Measurements from ENCODE around the gene OR2A1. TPM values are rescaled to one million over a fixed set of nuclear protein-coding genes. Genes with fewer than 3 reads are reported as not detected.
"Not testable (repeated sequence)": the region's sequence is repeated elsewhere in the genome, so short reads cannot be mapped to it uniquely, and the experiment has no call there.

Gene OR2A1
- total RNA-seq, 2 donors from 2014 or later, result not detected

GRCh38 chr7:144319547-144319946, 7.3 kb downstream of the OR2A1 start:
- DNase-seq; intact Hi-C loops (cut with DNase I, micrococcal nuclease); ATAC-seq: not testable (repeated sequence)

GRCh38 chr7:144321677-144322206, 9.5 kb downstream of the OR2A1 start:
- DNase-seq; ATAC-seq; intact Hi-C loops (cut with DNase I, micrococcal nuclease): not testable (repeated sequence)

GRCh38 chr7:144323359-144323758, 11.1 kb downstream of the OR2A1 start:
- DNase-seq; ATAC-seq; intact Hi-C loops (cut with DNase I, micrococcal nuclease): not testable (repeated sequence)

GRCh38 chr7:144325868-144326267, 13.6 kb downstream of the OR2A1 start:
- DNase-seq; ATAC-seq; intact Hi-C loops (cut with DNase I, micrococcal nuclease): not testable (repeated sequence)

- intact Hi-C loops (cut with DNase I, micrococcal nuclease); DNase-seq: not testable (repeated sequence)
- ATAC-seq, result peak; percentile 98
Measured at GRCh38 chr7:144330044-144330443, 17.8 kb downstream of the OR2A1 start.

GRCh38 chr7:144331221-144331995, 19.2 kb downstream of the OR2A1 start:
- intact Hi-C loops (cut with DNase I, micrococcal nuclease); DNase-seq: not testable (repeated sequence)
- peak; percentile 68 for ATAC-seq

- DNase-seq; ATAC-seq; intact Hi-C loops (cut with DNase I, micrococcal nuclease): not testable (repeated sequence)
Measured at GRCh38 chr7:144331996-144332288, 19.7 kb downstream of the OR2A1 start.

GRCh38 chr7:144348625-144349024, 36.4 kb downstream of the OR2A1 start:
- DNase-seq; ATAC-seq; intact Hi-C loops (cut with DNase I, micrococcal nuclease): not testable (repeated sequence)

GRCh38 chr7:144351667-144352066, 39.4 kb downstream of the OR2A1 start:
- ATAC-seq; intact Hi-C loops (cut with DNase I, micrococcal nuclease); DNase-seq: not testable (repeated sequence)

- intact Hi-C loops (cut with DNase I, micrococcal nuclease); DNase-seq: not testable (repeated sequence)
- ATAC-seq, result peak; percentile 91
Measured at GRCh38 chr7:144355176-144355822, 43.1 kb downstream of the OR2A1 start, which contains the start of gene ARHGEF5. ARHGEF5 (plus strand) TSS chr7:144355402; CDS start chr7:144362670, 7,268 bp downstream.

- ATAC-seq, result peak; percentile 64
- intact Hi-C loops (cut with DNase I, micrococcal nuclease); DNase-seq: not testable (repeated sequence)
Measured at GRCh38 chr7:144356185-144356584, 44.0 kb downstream of the OR2A1 start.

- intact Hi-C loops (cut with DNase I, micrococcal nuclease); DNase-seq; ATAC-seq: not testable (repeated sequence)
Measured at GRCh38 chr7:144356860-144357259, 44.6 kb downstream of the OR2A1 start.

GRCh38 chr7:144362061-144362460, 49.8 kb downstream of the OR2A1 start:
- ATAC-seq, result peak; percentile 39
- intact Hi-C loops (cut with DNase I, micrococcal nuclease), result not testable (repeated sequence)

GRCh38 chr7:144365523-144365922, 53.3 kb downstream of the OR2A1 start:
- intact Hi-C loops (cut with DNase I, micrococcal nuclease); DNase-seq: not testable (repeated sequence)
- ATAC-seq, result peak; percentile 26

More at GRCh38 chr7:144362061-144362460, 49.8 kb downstream of the OR2A1 start:
- DNase-seq, result not testable (repeated sequence)

- not testable (repeated sequence) for ATAC-seq, DNase-seq
Measured at GRCh38 chr7:144367250-144367649, 55.0 kb downstream of the OR2A1 start.

GRCh38 chr7:144369221-144369620, 57.0 kb downstream of the OR2A1 start:
- peak; percentile 55 for ATAC-seq
- DNase-seq; intact Hi-C loops (cut with DNase I, micrococcal nuclease): not testable (repeated sequence)

More at GRCh38 chr7:144367250-144367649, 55.0 kb downstream of the OR2A1 start:
- intact Hi-C loops (cut with DNase I, micrococcal nuclease), result not testable (repeated sequence)
